Measurements from ENCODE around the gene APMAP. TPM values are rescaled to one million over a fixed set of nuclear protein-coding genes. Genes with fewer than 3 reads are reported as not detected.
"Not testable (repeated sequence)": the region's sequence is repeated elsewhere in the genome, so short reads cannot be mapped to it uniquely, and the experiment has no call there.

The APMAP gene
- total RNA-seq, 1 donor from 2014 or later = 25.9 TPM

DNA sequence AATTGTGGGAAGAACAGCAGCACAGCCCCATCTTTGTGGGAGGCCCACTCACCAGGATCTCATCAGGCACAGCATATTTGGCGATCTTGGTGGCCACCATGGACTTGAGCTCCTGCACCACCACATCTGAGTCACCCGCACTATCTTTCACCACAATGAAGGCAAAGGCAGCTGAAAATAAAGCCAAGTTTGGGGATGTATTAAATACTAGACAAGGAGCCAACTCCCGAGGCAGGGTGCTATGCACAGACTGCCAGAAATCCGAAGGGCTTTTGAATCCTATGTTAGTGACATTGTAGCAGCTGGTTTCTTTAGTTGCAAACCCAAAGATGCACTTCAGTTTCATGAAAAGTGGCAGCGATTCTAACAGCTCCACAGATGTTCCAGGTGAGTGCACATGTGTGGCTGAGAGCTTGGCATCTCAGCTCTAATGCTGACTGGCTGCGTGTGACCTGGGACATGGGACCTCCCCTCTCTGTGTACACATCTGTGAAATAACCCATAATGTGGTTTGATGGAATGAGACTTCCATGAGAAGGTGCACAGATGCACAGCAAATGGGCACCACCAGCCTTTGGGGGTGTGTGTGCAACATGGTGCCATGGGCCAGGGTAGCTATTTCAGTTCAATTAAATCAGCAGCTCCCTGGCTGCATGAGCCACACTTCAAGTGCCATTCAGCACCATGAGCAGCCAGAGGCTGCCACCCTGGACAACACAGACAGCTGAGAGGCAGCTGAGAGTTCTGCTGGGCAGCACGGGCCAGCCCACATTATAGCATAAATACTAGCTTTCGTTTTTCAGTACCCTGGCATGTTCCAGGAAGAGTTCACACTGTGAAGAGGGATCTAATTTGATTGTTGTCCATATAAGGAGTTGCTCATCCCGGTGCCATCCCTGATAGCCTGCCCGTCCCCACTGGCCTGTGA, 16.9 kb upstream of the APMAP start:
- DNase-seq (peak; percentile 64), ATAC-seq (peak; percentile 72)
- intact Hi-C loops (cut with micrococcal nuclease) = no loop called here

GRCh38 chr20:25008388-25009217, 16.1 kb upstream of the APMAP start:
- intact Hi-C loops (cut with micrococcal nuclease) = no loop called here
- no peak for ATAC-seq
- DNase-seq = no peak

- no peak for DNase-seq
- intact Hi-C loops (cut with micrococcal nuclease) = no loop called here
- no peak for ATAC-seq
These were observed 15.1 kb upstream of the APMAP start for GRCh38 chr20:25007491-25008305.

- no peak for ATAC-seq
- no peak for DNase-seq
- intact Hi-C loops (cut with micrococcal nuclease) = no loop called here
These were observed 14.0 kb upstream of the APMAP start for GRCh38 chr20:25006431-25007167.

DNA sequence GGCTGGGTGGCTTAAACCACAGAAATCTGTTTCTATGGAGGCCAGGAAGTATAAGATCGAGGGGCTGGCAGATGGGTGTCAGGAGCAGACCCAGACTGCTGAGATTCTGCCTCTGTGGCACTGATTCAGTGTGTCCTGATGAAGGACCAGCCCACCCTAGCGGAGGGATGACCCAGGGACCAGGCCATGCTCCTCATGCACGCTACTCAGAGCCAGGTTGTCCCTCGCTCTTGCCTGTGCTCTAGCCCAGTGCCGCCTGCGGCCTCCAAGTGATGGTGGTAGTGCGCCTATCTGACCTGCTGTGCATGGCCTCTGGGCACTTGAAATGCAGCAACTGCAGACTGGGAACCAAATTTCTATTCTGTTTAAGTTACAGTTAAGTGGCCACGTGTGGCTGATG, 13.1 kb upstream of the APMAP start:
- intact Hi-C loops (cut with micrococcal nuclease) = no loop called here
- DNase-seq (no peak), ATAC-seq (peak; percentile 20)

DNA sequence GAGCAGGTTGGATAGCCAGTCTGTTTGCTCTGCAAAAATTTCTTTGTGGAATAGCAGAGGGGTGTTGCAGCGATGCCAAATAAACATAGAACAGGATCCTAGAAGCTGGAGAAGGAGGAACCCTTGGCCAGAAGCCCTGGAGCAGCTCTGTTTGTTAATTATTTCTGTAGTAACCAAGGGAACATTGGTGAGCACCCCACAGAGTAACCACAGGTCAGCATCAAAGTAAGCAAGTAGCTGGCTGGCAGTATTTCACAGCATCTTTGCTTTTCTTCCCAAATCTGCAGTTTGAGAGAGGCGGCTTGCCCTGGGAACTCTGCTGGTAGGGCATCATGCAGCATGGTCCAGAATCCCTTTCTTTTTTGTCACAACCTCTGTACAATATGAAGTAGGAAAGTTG, 12.7 kb upstream of the APMAP start:
- no peak for DNase-seq
- ATAC-seq = peak; percentile 69
- intact Hi-C loops (cut with micrococcal nuclease) = no loop called here

- intact Hi-C loops (cut with micrococcal nuclease) = no loop called here
- DNase-seq = no peak
- ATAC-seq = no peak
These were observed 10.5 kb upstream of the APMAP start for GRCh38 chr20:25003002-25003401.

DNA sequence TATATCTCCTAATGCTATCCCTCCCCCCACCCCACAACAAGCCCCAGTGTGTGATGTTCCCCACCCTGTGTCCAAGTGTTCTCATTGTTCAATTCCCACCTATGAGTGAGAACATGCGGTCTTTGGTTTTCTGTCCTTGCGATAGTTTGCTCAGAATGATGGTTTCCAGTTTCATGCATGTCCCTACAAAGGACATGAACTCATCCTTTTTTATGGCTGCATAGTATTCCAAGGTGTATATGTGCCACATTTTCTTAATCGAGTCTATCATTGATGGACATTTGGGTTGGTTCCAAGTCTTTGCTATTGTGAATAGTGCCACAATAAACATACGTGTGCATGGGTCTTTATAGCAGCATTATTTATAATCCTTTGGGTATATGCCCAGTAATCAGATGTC, 8.8 kb upstream of the APMAP start:
- DNase-seq; intact Hi-C loops (cut with micrococcal nuclease); ATAC-seq: not testable (repeated sequence)

DNA sequence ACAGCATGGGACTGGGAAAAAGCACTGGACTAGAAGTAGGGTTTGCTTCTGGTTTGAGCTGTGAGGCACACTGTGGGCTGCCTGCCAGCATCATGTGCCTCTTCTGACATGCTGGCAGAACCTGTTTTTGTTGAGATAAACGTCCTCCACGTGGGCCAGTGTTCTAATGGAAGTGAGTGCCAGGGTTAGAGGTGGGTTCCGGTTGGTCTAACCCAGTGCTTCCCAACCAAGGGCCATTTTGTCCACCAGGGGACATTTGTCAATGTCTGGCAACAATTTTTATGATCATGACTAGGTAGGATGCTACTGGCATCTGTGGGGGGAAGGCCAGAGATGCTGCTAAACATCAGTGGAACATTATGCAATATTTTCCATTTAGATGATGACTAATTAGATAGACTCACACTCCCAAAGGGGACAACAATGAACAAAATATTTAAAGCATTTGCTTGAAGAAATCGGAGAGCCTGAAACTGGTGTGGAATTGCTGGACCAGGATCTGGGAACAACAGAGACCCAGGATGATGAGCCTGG, 7.8 kb upstream of the APMAP start:
- ATAC-seq = peak; percentile 66
- intact Hi-C loops (cut with micrococcal nuclease) = no loop called here
- peak; percentile 89 for DNase-seq

DNA sequence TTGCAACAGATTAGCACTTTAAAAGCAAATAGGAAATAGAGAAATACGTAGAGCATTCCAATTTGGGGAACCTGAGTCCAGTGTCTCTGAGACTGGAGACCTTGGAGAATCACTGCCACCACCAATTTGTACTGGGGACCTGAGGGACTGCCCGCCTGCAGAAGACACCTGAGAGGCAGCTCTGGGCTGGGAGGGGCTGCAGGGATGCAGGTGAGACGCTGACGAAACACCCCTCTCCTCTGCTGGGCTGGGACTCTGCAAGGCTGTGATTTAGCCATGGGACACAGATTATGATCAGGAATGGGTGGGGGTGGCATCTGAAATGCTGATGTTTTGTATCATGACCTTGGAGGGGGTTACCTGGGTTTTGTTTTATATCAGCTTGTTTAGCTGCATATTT, 7.0 kb upstream of the APMAP start:
- intact Hi-C loops (cut with micrococcal nuclease) = loop anchor here (10.0 kb wide), 1 partner anchor 195 kb away; the partner anchor contains the start of gene ENTPD6
- ATAC-seq (no peak), DNase-seq (no peak)

DNA sequence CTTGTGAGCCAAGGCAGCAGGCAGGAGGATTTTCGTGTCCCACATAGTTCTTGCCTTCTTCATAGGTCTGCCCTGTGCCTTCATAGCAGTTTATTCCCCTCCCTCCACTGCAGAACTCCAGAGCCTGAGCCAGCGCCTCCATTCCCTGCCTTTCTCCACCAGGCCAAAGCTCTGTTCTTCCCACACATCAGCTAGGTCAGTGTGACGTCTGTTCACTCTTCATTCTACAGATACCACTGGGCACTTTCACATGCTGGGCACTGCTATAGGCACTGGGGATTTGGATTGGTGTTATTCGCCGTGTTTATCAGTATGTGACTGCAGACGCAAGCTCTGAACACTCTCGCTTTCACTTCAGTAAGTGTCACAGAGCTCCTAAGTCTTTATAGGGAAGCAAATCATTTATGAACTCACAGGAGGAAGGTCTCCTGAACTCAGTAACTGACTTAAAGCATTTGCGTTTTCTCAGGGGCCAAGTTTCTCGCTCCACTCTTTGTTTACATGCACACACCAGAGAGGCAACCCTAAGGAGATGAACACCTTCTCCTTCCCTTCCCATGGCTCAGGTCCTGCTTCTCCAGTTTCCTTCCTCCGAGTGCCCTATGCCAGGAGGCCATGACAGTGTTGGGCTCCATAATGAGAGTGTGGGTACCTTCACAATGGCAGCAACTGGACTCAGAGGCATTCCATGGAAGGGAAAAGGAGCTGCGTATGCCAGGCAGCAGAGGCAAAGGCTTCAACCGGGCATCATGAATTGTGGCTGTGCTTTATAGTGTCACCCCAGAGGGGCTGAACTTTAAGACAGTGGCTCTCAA, 6.3 kb upstream of the APMAP start:
- ATAC-seq = peak; percentile 66
- intact Hi-C loops (cut with micrococcal nuclease) = loop anchor here (10.0 kb wide), 1 partner anchor 196 kb away; the partner anchor contains the start of gene ENTPD6
- DNase-seq = no peak

DNA sequence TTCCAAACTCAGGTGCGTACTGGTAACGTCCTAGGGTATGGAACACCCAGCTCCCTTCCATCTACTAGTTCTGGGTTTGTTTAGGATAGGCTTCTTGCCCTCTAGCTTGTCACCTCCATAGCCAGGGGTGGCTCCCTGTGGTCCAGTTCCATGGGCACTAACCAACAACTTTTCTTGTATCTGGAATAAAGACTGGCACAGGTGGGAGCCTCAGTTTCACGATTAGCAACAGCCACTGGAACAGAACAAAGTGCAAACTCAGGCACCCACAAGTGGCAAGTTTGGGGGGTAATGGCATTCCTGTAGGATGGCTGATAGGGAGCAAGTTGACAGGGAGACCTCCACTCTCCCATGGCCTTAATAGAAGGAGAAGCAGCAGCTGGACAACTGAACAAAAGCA, 5.6 kb upstream of the APMAP start:
- no peak for ATAC-seq
- intact Hi-C loops (cut with micrococcal nuclease) = loop anchor here (10.0 kb wide), 1 partner anchor 197 kb away; the partner anchor contains the start of gene ENTPD6
- no peak for DNase-seq

- intact Hi-C loops (cut with micrococcal nuclease) = loop anchor here (10.0 kb wide), 1 partner anchor 198 kb away; the partner anchor contains the start of gene ENTPD6
These were observed 4.2 kb upstream of the APMAP start for GRCh38 chr20:24996449-24997377.

DNA sequence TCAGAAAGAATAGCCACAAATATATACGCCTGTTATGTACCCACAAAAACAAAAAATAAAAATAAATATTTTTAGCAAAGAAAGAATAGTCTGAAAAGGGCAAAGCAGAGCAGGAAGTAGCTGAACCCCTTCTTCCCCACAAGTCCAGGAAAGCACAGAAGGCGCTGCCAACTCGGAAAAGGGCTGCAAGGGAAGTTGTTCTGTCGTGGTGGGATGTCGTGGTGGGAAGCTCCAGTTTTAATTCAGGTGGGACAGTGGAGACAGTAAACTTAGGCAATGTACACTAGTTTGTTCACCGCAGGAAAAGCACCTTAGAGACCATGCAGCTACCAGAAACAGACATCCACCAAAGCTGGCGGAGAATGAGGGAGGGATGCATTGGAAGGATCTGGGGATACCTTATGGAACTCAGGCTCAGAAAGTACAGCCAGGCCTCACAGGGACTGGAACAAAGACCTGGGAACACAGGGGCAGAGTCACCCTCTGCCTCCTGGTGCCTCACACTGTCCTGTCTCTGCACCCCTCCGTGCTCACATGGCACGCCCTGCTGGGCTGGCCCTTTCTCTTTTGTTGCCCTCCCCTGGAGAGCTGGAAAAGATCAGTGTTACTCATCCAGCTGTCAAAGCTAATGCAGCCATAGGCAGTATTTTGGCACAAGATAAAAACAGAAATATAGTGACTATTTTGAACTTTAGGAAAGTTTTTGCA, 3.3 kb upstream of the APMAP start:
- ATAC-seq (peak; percentile 10), DNase-seq (peak; percentile 47)
- intact Hi-C loops (cut with micrococcal nuclease) = loop anchor here (2.0 to 10.0 kb wide), 2 partner anchors 69 to 199 kb away; partner anchors contain the start of gene ENTPD6

More at GRCh38 chr20:24996449-24997377, 4.2 kb upstream of the APMAP start:
- ATAC-seq = no peak
- DNase-seq = no peak

Measured in left ventricle myocardium superior (tissue), 1 donor.